ENCODE results near the gene TEAD1. TPM values are rescaled to one million over a fixed set of nuclear protein-coding genes. Genes with fewer than 3 reads are reported as not detected.

Gene TEAD1
- total and polyA plus RNA-seq, 2 donors = 80.7 to 136 TPM

DNA sequence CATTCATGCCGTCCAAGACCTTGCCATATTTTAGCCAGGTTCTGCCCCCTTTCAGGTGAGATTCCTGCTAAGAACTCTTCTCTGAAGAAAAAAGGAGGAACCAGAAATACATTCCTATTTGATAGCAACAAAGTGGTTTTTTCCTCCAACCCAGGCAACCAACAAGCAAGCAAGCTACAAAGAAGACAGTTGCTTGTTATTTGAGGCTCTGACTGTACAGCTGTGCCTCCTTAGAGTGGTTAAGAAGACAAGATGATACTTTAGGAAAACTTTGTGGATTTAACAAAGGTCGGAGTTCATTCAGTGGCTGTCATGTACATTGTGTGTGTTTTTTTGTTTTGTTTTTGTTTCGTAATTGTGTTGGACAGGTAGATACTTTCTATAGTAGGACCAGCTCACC is 21.7 kb downstream of the TEAD1 start:
- WGBS = 80% methylated on average over 3 of the region's 3 CpGs

DNA sequence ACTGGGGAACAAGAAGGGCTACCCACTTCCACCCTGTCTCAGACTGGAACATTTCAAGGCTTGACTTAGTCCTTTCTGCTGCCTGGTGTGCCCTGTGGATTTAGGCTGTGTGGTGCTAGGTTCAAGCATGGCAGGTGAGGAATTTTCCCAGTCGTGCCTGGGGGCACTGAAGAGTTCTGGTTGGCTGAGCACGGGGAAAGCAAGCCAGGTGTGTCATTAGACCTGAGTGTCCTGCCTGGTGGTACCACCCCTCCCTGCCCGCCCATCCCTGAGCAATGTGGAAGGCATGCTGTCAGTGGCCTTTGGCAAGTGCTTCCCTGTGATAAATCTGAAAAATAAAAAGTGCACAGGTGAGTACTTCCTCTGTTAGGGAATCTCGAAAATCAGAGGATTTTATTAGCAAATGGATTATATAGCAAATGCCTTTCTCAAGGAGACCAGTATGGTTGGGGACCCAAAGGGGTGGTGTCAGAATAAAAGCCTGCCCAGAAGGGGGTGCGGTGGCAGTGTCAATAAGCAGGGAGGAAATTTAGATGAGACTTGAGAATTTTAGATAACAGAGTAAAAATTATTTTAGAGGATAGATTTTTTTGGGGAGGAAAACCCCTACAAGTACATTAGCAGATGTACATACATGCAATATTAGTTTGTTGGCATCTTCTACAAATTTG is 22.8 kb downstream of the TEAD1 start:
- 77% methylated on average over 5 of the region's 5 CpGs for WGBS
- peaks cover 2% of the 10 kb centered on the region for H3K4me1 ChIP-seq (ENCODE audit: insufficient read depth)

More for the DNA sequence above, 21.7 kb downstream of the TEAD1 start:
- Histone ChIP-seq H3K4me3 (ENCODE audit: low read depth, low read length) (no peak overlapping the region), H3K36me3 (ENCODE audit: insufficient read depth) (no peaks in the 10 kb centered on the region), H3K27ac (ENCODE audit: low read depth) (peak overlapping the region; percentile 41), H3K4me1 (ENCODE audit: insufficient read depth) (peaks cover 3% of the 10 kb centered on the region)
- no peak for DNase-seq (ENCODE audit: extremely low spot score)

DNA sequence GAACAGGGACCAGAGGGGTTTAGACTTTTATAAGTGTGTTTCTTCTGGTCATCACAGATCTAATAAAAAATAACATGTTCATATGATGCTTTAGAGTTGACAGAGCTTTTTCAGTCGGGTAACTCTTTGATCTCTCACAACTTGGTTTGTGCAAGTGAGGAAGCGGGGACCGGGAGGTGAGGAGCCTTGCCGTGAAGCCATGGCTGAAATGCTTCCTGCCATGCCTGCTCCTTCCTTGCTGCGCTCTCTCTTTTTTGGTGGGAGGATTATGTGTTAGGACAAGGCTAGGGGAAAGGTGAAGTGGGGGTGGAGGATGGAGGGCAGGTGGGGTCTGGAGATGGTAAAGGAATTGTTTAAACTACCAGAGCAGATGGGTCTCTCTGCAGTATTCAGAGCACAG is 23.8 kb downstream of the TEAD1 start:
- peaks cover 2% of the 10 kb centered on the region for H3K4me1 ChIP-seq (ENCODE audit: insufficient read depth)
- H3K4me3 ChIP-seq (ENCODE audit: low read depth, low read length) = no peak overlapping the region
- no peaks in the 10 kb centered on the region for H3K36me3 ChIP-seq (ENCODE audit: insufficient read depth)
- H3K27ac ChIP-seq (ENCODE audit: low read depth) = no peak overlapping the region
- WGBS = 60% methylated on average over 5 of the region's 5 CpGs
- DNase-seq (ENCODE audit: extremely low spot score) = no peak

More for the DNA sequence above, 22.8 kb downstream of the TEAD1 start:
- Histone ChIP-seq H3K4me3 (ENCODE audit: low read depth, low read length) (no peak overlapping the region), H3K36me3 (ENCODE audit: insufficient read depth) (no peaks in the 10 kb centered on the region), H3K27ac (ENCODE audit: low read depth) (peak overlapping the region; percentile 38)
- no peak for DNase-seq (ENCODE audit: extremely low spot score)

DNA sequence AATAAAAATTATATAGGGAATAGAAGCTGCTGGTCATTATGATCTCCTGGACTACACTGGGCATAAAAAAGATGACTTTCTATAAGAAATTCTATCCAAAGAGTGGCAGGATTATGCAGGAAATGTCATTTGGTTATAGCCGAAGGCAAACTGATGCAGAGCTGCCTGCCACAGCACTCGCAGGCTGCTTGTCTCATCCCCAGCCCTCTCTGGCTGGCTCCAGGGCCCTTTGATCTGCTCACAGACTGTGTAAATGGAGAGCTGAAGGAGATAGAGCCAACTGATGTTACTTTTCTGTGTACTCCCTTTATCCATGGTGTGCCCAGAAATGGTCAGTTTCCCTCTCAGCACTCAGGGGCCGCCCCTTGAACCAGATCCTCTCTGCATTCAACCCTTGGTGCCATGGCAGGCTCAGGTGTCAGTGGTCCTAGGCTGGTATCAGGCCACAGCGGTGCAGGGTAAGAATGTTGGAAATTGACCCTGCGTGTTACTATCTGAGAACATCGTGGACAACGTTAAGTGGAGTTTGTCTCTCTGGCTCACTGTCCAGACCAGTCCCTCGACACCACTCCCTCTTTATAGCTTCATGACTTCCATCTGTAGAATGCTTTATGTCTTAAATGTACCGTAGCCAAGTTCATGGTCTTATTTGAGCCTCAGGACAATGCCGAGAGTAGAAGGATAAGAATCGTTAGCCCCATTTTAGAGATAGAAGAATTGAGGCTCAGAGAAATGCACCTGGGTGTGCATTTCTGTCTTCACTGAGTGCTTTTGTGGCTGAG is 27.8 kb downstream of the TEAD1 start:
- H3K27ac ChIP-seq (ENCODE audit: low read depth) = no peak overlapping the region
- no peaks in the 10 kb centered on the region for H3K36me3 ChIP-seq (ENCODE audit: insufficient read depth)
- H3K4me3 ChIP-seq (ENCODE audit: low read depth, low read length) = no peak overlapping the region
- DNase-seq (ENCODE audit: extremely low spot score) = no peak
- no peaks in the 10 kb centered on the region for H3K4me1 ChIP-seq (ENCODE audit: insufficient read depth)
- 71% methylated on average over 11 of the region's 11 CpGs for WGBS

DNA sequence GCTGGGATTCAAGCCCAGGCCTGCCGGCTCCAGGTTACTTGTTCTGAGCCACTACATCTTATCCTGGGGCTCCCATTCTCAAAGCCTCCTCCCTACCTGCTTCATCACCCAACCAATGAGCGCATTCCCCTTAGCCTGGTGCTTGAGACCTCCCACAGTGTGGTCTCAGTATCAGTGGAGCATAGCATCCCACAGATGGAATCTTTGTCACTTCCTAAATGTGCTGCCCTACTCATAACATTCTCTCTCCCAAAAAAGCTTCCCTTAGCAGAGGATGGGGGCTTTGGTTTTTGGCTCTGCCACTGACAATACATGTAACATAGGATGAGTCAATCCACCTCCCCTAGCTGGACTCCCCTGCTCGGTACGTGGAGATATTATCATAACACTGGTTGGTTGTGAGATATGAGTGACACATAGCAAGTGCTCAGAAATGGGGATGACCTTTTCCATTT is 28.8 kb downstream of the TEAD1 start:
- Histone ChIP-seq H3K4me1 (ENCODE audit: insufficient read depth) (no peaks in the 10 kb centered on the region), H3K27ac (ENCODE audit: low read depth) (no peak overlapping the region), H3K4me3 (ENCODE audit: low read depth, low read length) (no peak overlapping the region), H3K36me3 (ENCODE audit: insufficient read depth) (no peaks in the 10 kb centered on the region)
- WGBS = 82% methylated on average over 4 of the region's 4 CpGs
- no peak for DNase-seq (ENCODE audit: extremely low spot score)

DNA sequence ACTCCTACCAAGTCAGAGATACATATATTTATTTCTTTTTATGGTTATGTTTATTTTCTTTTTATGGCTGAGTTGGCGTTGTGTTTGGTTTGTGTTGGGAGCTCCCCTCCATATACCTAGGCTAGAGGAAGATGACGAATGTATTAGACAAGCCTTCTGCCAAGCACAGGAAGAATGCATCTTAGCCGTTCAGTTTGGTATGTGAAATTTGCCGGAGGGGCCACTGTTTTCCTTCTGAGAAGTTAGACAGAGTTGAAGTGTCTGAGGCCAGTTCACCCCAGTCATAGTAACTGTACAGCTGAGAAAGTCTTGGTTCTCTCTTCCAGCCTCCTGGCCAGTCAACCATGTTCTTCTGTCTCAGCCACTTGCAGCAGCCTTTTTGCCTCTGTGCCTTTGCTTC is 29.8 kb downstream of the TEAD1 start:
- Histone ChIP-seq H3K4me3 (ENCODE audit: low read depth, low read length) (no peak overlapping the region), H3K27ac (ENCODE audit: low read depth) (no peak overlapping the region), H3K36me3 (ENCODE audit: insufficient read depth) (no peaks in the 10 kb centered on the region), H3K4me1 (ENCODE audit: insufficient read depth) (no peaks in the 10 kb centered on the region)
- DNase-seq (ENCODE audit: extremely low spot score) = no peak
- WGBS = 53% methylated on average over 4 of the region's 4 CpGs

DNA sequence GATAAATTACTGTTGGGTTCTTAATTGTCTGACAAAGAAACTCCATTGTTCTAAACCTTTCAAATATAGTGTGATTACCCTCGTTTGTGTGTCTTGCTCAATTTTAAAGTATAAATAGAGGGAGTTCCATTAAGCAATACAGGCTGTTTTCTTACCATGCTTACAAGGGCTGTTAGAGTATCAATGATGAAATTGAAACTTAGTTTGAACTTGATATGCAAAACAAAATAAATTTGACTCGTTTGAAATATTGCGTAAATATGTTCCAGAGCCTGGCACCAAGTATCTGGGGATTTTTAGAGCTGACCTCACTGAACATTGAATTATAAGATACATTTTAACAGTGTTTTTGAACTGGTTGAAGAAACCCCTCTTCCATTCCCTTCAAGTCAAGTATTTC is 31.7 kb downstream of the TEAD1 start:
- Histone ChIP-seq H3K4me3 (ENCODE audit: low read depth, low read length) (no peak overlapping the region), H3K36me3 (ENCODE audit: insufficient read depth) (no peaks in the 10 kb centered on the region), H3K4me1 (ENCODE audit: insufficient read depth) (no peaks in the 10 kb centered on the region), H3K27ac (ENCODE audit: low read depth) (no peak overlapping the region)
- DNase-seq (ENCODE audit: extremely low spot score) = no peak
- WGBS = 57% methylated on average over 3 of the region's 3 CpGs

DNA sequence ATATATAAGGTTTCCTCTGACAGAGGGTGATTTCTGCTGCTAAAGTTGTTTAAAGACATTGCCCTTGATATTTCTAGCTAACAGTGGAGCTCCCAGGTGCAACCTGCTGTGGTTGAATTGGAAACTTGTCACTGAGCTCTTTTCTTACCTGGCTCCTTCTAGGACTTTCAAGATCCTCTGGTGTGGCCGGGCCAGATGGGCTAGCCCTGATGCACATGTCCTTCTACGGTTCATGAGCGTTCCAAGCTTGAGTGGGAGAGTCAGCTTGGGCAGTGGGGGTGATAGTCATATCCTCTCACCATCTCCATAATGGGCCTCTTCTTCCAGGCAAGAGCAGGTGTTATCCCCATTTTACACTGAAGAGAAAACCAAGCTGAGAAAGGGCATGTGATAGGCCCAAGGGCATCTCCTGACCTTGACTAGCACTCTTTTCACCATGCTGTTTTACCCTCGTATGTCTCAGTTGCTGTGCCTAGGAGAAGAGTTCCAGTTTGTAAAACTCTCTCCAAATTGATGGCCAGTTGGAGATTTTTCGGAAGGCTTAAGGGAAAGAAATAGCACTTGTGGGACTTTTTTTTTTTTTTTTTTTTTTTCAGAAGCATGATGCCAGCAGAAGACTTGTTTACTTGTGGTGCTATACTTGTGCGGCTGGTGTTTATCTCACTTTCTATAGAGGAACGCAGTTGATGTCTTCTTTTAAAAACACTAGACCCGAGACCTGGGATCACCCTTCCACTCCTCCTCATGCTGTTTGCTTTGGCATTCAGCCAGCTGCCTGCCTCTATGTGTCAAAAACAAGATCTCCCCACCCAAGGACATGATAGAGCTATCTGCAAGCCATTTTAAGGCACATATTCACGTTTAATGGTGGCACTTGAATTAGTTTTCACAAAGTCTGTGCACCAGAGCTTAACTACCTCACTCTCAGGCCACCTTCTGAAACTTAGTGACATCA is 32.6 kb downstream of the TEAD1 start:
- H3K4me1 ChIP-seq (ENCODE audit: insufficient read depth) = no peaks in the 10 kb centered on the region
- 55% methylated on average over 9 of the region's 9 CpGs for WGBS
- no peaks in the 10 kb centered on the region for H3K36me3 ChIP-seq (ENCODE audit: insufficient read depth)
- no peak for DNase-seq (ENCODE audit: extremely low spot score)
- H3K4me3 ChIP-seq (ENCODE audit: low read depth, low read length) = no peak overlapping the region
- H3K27ac ChIP-seq (ENCODE audit: low read depth) = no peak overlapping the region

DNA sequence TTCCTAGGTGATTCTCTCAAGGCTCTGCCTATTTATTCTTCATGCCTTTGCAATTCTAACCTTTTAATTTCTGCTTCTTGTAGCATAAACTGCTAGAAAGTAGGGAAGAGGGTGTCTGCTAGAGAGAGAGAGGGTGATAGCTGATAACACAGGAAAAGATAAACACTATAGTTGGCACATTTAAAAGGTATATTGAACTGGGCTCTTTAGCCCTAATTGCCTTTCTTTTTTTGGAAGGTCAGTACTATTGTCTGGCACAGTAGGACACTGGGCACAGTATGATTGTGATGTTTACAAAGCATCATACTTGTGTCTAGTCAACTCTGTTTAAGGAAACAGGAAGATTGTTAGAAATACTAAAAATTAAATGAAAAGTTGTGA is 33.3 kb downstream of the TEAD1 start:
- DNase-seq (ENCODE audit: extremely low spot score) = no peak
- Histone ChIP-seq H3K36me3 (ENCODE audit: insufficient read depth) (no peaks in the 10 kb centered on the region), H3K4me1 (ENCODE audit: insufficient read depth) (no peaks in the 10 kb centered on the region), H3K4me3 (ENCODE audit: low read depth, low read length) (no peak overlapping the region), H3K27ac (ENCODE audit: low read depth) (no peak overlapping the region)

DNA sequence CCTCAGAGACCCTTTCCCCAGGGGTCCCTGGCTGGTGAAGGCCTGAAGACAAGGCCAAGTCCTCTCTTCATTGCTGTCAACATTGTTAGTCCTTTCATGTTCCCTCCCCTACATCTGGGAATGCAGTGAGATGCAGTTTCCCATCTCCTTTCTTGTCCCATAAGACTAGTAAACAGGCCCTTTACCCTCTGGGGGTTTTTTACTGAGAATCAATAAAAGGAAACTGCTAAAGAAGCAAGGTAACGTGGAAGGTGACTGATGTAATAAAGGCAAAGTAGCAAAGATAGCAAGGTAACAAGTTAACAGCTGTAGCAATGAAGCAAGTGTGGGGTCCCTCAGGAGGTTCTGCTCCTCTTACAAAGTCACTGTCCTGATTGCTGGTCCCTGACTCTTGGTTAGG is 37.3 kb downstream of the TEAD1 start:
- H3K27ac ChIP-seq (ENCODE audit: low read depth) = no peak overlapping the region
- no peak overlapping the region for H3K4me3 ChIP-seq (ENCODE audit: low read depth, low read length)
- no peaks in the 10 kb centered on the region for H3K36me3 ChIP-seq (ENCODE audit: insufficient read depth)
- WGBS = 97% methylated on average over 1 of the region's 1 CpG
- no peak for DNase-seq (ENCODE audit: extremely low spot score)
- H3K4me1 ChIP-seq (ENCODE audit: insufficient read depth) = peaks cover 1% of the 10 kb centered on the region

DNA sequence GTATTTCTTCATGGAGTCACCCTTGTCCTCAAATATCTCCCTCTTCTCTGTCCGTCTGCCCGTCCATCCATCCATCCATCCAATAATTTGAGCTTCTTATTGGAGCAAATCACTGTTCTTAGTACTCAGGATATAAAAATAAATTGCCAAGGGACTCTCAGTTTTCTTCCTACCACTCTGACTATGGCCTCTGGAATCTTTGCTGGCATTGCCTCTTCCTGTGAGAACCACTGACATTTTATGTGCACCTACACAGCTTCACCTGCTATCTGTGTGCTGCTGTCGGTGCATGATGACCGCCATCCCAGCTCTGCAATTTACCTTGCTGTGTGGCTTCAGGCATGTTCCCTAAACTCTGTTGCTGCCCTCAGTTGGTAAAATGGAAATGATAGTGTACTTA is 37.9 kb downstream of the TEAD1 start:
- peaks cover 1% of the 10 kb centered on the region for H3K4me1 ChIP-seq (ENCODE audit: insufficient read depth)

DNA sequence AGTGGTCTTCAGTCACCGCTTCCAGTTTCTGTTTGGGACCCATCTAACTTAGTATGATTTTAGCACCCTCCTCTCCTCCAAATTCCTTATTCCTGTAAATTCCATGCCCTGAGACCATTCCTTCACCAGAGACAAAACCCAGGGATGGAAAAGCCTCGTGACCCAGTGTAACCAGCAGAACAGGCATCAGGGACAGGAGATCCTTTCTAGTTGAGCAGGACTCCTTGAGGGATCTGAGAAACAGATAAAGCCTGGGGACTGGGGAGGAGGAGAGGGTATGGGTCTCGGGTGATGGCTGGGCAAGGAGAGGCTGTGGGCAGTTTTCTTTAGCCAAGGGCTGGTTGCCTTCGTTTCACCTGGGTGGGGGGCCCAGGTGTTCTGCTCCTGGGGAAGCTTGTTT is 40.9 kb downstream of the TEAD1 start:
- Histone ChIP-seq H3K4me1 (ENCODE audit: insufficient read depth) (peaks cover 1% of the 10 kb centered on the region), H3K36me3 (ENCODE audit: insufficient read depth) (no peaks in the 10 kb centered on the region), H3K27ac (ENCODE audit: low read depth) (no peak overlapping the region), H3K4me3 (ENCODE audit: low read depth, low read length) (no peak overlapping the region)
- 75% methylated on average over 4 of the region's 4 CpGs for WGBS
- no peak for DNase-seq (ENCODE audit: extremely low spot score)

More for the DNA sequence above, 37.9 kb downstream of the TEAD1 start:
- WGBS = 98% methylated on average over 4 of the region's 4 CpGs
- Histone ChIP-seq H3K27ac (ENCODE audit: low read depth) (no peak overlapping the region), H3K4me3 (ENCODE audit: low read depth, low read length) (no peak overlapping the region), H3K36me3 (ENCODE audit: insufficient read depth) (no peaks in the 10 kb centered on the region)
- no peak for DNase-seq (ENCODE audit: extremely low spot score)

DNA sequence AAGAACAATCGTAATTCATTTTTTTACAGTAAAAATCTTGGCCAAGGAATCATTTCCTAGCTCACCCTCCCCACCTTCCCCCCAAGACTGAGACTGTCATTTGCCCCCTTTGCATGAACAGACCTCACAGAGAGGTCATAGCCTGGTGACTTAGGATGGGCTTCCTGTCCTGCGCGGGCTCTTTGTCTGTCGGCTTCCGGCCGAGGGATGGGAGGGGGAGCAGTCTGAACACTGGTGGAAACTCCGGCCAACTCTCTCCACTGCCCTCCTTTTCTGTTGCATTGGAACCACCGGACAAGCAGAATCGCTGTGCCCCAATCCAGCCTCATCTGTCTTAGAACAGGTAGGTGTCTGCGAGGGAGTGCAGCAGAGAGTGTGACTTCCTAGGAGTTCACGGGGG is 41.7 kb downstream of the TEAD1 start:
- no peak for DNase-seq (ENCODE audit: extremely low spot score)
- peaks cover 1% of the 10 kb centered on the region for H3K4me1 ChIP-seq (ENCODE audit: insufficient read depth)
- no peaks in the 10 kb centered on the region for H3K36me3 ChIP-seq (ENCODE audit: insufficient read depth)
- H3K27ac ChIP-seq (ENCODE audit: low read depth) = no peak overlapping the region
- H3K4me3 ChIP-seq (ENCODE audit: low read depth, low read length) = no peak overlapping the region
- WGBS = 62% methylated on average over 11 of the region's 11 CpGs
